HEK293T (cell line): ENCODE results near the gene DSCAM.

Experiments
- BHLHE40 ChIP-seq: fragments of 450-650 bp; IDR thresholded peaks from 2 replicates; pipeline ENCODE4 v1.6.1; 2016; ENCODE audit warnings: mild to moderate bottlenecking, moderate library complexity, borderline replicate concordance
- ELF4 ChIP-seq: fragments of 450-650 bp; IDR thresholded peaks from 2 replicates; pipeline ENCODE4 v1.6.1; 2017; ENCODE audit warnings: antibody characterized with exemption
- FOXA1 ChIP-seq: fragments of 450-650 bp; IDR thresholded peaks from 2 replicates; pipeline ENCODE4 v1.6.1; 2016; ENCODE audit warnings: mild to moderate bottlenecking
- FOXK2 ChIP-seq: fragments of 450-650 bp; IDR thresholded peaks from 2 replicates; pipeline ENCODE4 v1.6.1; 2016; ENCODE audit warnings: mild to moderate bottlenecking
- FOXM1 ChIP-seq: fragments of 450-650 bp; IDR thresholded peaks from 2 replicates; pipeline ENCODE4 v1.6.1; 2017; ENCODE audit warnings: mild to moderate bottlenecking, borderline replicate concordance
- HDGF ChIP-seq: fragments of 450-650 bp; IDR thresholded peaks from 2 replicates; pipeline ENCODE4 v1.6.1; 2017; ENCODE audit warnings: antibody characterized with exemption, borderline replicate concordance
- L3MBTL2 ChIP-seq: fragments of 450-650 bp; conservative IDR thresholded peaks from 2 replicates; pipeline ENCODE4 v1.6.1; 2016; ENCODE audit warnings: mild to moderate bottlenecking
- LEF1 ChIP-seq: fragments of 450-650 bp; IDR thresholded peaks from 2 replicates; pipeline ENCODE4 v1.6.1; 2017; ENCODE audit warnings: mild to moderate bottlenecking, borderline replicate concordance
- NFRKB ChIP-seq: fragments of 450-650 bp; IDR thresholded peaks from 2 replicates; pipeline ENCODE4 v1.6.1; 2016; ENCODE audit warnings: mild to moderate bottlenecking, moderate library complexity
- SP1 ChIP-seq: fragments of 450-650 bp; IDR thresholded peaks from 2 replicates; pipeline ENCODE4 v1.6.1; 2017
- TARDBP ChIP-seq: fragments of 450-650 bp; IDR thresholded peaks from 2 replicates; pipeline ENCODE4 v1.6.1; 2016

GRCh38 chr21:40635391-40635790 is 211.6 kb downstream of the DSCAM start:
- TF ChIP-seq NFRKB (no peak), LEF1 (no peak), ELF4 (no peak), BHLHE40 (no peak), FOXM1 (no peak), FOXA1 (no peak), SP1 (no peak), TARDBP (no peak), L3MBTL2 (no peak), FOXK2 (no peak), HDGF (no peak)
